ENCODE data around the gene MDFIC2. TPM values are rescaled to one million over a fixed set of nuclear protein-coding genes. Genes with fewer than 3 reads are reported as not detected.

The MDFIC2 gene
- total RNA-seq, 6 donors from 2014 or later = not detected

- DNase-seq (no peak), ATAC-seq (ENCODE audit: low FRiP score in 2 of 2) (no peak)
- H3K27ac ChIP-seq = no peak overlapping the region
- WGBS, 2 donors = 64 to 82% methylated on average over 2 of the region's 2 CpGs
- no peaks in the 10 kb centered on the region for H3K9me3 ChIP-seq
- H3K4me1 ChIP-seq = no peaks in the 10 kb centered on the region
- TF ChIP-seq EP300 (IDR thresholded peaks at IDR 0.05) (no peak), POLR2AphosphoS5 (IDR thresholded peaks at IDR 0.05) (no peak), POLR2A (IDR thresholded peaks at IDR 0.05) (no peak)
- TF ChIP-seq, protein P1, sequence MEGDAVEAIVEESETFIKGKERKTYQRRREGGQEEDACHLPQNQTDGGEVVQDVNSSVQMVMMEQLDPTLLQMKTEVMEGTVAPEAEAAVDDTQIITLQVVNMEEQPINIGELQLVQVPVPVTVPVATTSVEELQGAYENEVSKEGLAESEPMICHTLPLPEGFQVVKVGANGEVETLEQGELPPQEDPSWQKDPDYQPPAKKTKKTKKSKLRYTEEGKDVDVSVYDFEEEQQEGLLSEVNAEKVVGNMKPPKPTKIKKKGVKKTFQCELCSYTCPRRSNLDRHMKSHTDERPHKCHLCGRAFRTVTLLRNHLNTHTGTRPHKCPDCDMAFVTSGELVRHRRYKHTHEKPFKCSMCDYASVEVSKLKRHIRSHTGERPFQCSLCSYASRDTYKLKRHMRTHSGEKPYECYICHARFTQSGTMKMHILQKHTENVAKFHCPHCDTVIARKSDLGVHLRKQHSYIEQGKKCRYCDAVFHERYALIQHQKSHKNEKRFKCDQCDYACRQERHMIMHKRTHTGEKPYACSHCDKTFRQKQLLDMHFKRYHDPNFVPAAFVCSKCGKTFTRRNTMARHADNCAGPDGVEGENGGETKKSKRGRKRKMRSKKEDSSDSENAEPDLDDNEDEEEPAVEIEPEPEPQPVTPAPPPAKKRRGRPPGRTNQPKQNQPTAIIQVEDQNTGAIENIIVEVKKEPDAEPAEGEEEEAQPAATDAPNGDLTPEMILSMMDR (IDR thresholded peaks at IDR 0.05) = no peak
- H3K36me3 ChIP-seq = no peaks in the 10 kb centered on the region
- H3K4me3 ChIP-seq = no peak overlapping the region
- H3K27me3 ChIP-seq = no peaks in the 10 kb centered on the region
These were observed 30.8 kb downstream of the MDFIC2 start for GRCh38 chr3:70281663-70282062.

GRCh38 chr3:70277304-70277703, 35.1 kb downstream of the MDFIC2 start:
- Histone ChIP-seq H3K4me3 (no peak overlapping the region), H3K9me3 (no peaks in the 10 kb centered on the region), H3K36me3 (no peaks in the 10 kb centered on the region), H3K27ac (no peak overlapping the region), H3K27me3 (no peaks in the 10 kb centered on the region), H3K4me1 (no peaks in the 10 kb centered on the region)
- DNase-seq (no peak), ATAC-seq (ENCODE audit: low FRiP score in 2 of 2) (no peak)
- TF ChIP-seq EP300 (IDR thresholded peaks at IDR 0.05) (no peak), POLR2AphosphoS5 (IDR thresholded peaks at IDR 0.05) (no peak)
- TF ChIP-seq, protein P1 (IDR thresholded peaks at IDR 0.05) = no peak
- 47 to 63% methylated on average over 6 of the region's 6 CpGs for WGBS, 2 donors

DNA sequence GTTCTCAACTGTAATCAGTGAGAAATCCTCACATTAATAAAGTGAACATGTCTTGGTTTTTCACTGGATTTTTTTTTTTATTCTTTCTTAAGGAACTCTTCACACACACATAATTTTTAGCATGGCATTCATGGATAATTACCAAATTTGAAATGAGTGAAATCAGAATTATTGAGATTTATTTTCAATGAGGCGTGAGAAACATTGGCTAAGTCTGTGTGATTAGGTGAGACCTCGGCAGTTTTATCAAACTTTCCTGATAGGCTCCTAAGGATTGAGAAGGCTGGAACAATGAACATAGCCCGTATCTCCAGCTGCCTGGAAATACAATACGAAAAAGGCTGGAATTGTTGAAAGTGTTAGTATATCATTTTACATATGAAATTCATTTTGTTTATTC, 35.5 kb downstream of the MDFIC2 start:
- no peak overlapping the region for H3K4me3 ChIP-seq
- TF ChIP-seq, protein P1 (IDR thresholded peaks at IDR 0.05) = no peak
- TF ChIP-seq POLR2AphosphoS5 (IDR thresholded peaks at IDR 0.05) (no peak), POLR2A (IDR thresholded peaks at IDR 0.05) (no peak), EP300 (IDR thresholded peaks at IDR 0.05) (no peak)
- H3K27ac ChIP-seq = no peak overlapping the region
- no peaks in the 10 kb centered on the region for H3K36me3 ChIP-seq
- WGBS, 2 donors = 56 to 58% methylated on average over 4 of the region's 4 CpGs
- H3K9me3 ChIP-seq = no peaks in the 10 kb centered on the region
- ATAC-seq (ENCODE audit: low FRiP score in 2 of 2) (no peak), DNase-seq (no peak)
- H3K27me3 ChIP-seq = no peaks in the 10 kb centered on the region
- no peaks in the 10 kb centered on the region for H3K4me1 ChIP-seq

DNA sequence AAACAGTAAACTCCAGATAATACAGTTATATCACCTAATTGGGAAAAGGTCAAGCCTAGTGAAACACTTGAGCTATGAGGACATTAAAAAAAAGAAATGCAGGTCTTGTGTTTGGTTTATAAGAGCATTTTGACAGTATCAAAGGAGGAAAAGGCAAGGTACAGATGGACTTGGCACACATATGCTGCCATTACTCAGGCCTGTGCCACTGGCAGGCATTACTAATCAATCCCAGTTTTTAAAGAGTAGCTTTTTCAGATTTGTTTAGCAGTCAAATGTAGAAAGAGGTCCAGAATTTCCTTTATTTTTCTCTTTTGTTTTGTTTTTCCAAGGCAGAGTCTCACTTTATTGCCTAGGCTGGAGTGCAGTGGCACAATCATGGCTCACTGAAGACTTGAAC, 38.9 kb downstream of the MDFIC2 start:
- Histone ChIP-seq H3K27ac (no peak overlapping the region), H3K9me3 (no peaks in the 10 kb centered on the region), H3K4me1 (no peaks in the 10 kb centered on the region), H3K4me3 (no peak overlapping the region), H3K27me3 (no peaks in the 10 kb centered on the region), H3K36me3 (no peaks in the 10 kb centered on the region)
- DNase-seq = no peak
- TF ChIP-seq, protein P1 (IDR thresholded peaks at IDR 0.05) = no peak
- TF ChIP-seq POLR2A (IDR thresholded peaks at IDR 0.05) = no peak
- no peak for TF ChIP-seq EP300 (IDR thresholded peaks at IDR 0.05)
- no peak for TF ChIP-seq POLR2AphosphoS5 (IDR thresholded peaks at IDR 0.05)
- no peak for ATAC-seq (ENCODE audit: low FRiP score in 2 of 2)

GRCh38 chr3:70272798-70273197, 39.6 kb downstream of the MDFIC2 start:
- no peak overlapping the region for H3K4me3 ChIP-seq
- H3K4me1 ChIP-seq = no peaks in the 10 kb centered on the region
- no peaks in the 10 kb centered on the region for H3K27me3 ChIP-seq
- H3K9me3 ChIP-seq = no peaks in the 10 kb centered on the region
- no peak for DNase-seq
- H3K27ac ChIP-seq = no peak overlapping the region
- no peak for ATAC-seq (ENCODE audit: low FRiP score in 2 of 2)
- no peaks in the 10 kb centered on the region for H3K36me3 ChIP-seq
- WGBS, 2 donors = 73 to 74% methylated on average over 5 of the region's 5 CpGs
- TF ChIP-seq POLR2A (IDR thresholded peaks at IDR 0.05) (no peak), POLR2AphosphoS5 (IDR thresholded peaks at IDR 0.05) (no peak), EP300 (IDR thresholded peaks at IDR 0.05) (no peak)
- TF ChIP-seq, protein P1 (IDR thresholded peaks at IDR 0.05) = no peak

All from upper lobe of left lung (tissue), 6 donors.